HG02588 (cell line): ENCODE data around the gene OBSL1.

Source experiments
- ATAC-seq: cut with Tn5 transposase; IDR thresholded peaks from one replicate; pipeline ENCODE4 v1.9.1; 2021; ENCODE audit warnings: mild to moderate bottlenecking, moderate library complexity; ENCODE audit not compliant: unreplicated experiment

Gene OBSL1

DNA sequence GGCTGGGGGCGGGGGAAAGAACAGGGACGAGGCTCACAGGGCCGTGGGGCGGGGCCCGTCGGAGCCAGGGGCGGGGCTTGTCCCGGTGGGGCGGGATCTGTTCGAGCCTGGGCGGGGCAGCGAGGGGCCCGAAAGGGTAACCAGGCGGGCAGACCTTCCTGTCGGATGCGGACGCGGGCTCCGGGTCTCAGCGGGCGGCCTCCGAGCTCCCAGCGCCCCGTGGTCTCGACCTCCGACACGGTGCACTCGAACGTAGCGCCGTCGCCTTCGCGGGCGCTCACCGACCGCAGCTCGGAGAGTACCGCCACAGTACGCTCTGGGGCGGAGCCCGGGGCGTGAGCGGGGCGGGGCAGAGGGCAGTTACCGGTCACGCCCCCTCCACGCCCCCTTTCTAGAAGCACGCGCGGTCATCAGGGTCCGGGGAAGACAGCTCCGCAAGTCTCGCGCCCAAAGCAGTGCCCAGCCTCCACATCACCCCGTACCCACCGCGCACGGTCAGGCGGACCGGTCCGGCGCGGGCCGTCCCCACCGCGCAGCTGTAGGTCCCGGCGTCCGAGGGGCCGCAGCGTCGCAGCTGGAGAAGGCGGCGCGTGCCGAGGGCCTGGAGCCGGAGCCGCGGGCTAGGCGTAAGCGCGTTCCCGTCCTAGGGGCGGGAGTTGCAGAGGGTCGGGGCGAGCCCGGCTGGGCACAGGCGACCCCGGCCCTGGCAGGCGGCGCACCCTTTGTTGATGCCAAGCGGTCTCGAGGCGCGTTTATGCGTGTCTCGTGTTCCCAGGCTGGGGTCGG is 18.8 kb downstream of the OBSL1 start:
- ATAC-seq, result peak; percentile 82

DNA sequence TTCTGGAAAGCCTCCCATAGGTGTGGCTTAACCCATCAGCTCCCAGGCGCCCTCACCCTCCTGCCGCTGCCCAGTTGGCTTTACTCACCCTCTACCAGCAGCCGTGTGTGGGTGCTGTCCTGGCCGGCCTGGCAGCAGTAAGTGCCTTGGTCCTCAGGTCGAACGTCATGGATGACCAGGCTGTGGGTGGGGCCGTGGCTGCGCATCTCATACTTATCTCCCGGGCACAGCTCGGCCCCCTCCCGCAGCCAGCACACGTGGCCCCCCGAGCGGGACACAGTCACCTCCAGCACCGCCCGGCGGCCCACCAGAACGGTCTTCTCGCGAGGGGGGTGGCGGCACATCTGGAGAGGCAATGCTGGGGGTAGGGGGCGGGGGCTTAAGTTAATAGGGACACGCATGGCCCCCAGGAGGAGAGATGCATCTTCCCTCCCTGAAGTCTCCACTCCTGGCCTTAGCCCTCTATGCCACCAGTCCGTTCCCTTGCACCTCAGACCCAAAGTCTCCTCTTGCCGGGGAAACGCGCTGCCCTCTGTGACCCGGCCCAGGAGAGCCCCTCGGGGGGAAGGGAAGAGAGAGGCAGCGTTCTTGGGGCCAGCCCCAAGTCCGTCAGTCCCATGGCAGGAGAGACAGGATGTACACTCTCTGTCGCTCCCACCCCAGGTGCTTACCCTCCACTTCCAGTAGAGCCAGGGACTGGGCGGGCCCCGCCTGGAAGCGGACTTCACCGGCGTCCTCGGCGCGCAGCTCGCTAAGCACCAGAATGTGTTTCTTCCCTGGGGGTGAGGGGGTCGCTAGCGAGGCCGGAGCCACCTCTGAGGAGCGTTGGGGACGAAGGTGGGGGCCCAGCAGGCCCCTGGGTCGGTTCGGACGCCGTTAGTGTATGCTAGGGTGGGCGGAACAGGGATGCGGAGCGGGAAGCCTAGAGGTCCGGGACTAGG is 19.6 kb downstream of the OBSL1 start:
- peak; percentile 5 for ATAC-seq

DNA sequence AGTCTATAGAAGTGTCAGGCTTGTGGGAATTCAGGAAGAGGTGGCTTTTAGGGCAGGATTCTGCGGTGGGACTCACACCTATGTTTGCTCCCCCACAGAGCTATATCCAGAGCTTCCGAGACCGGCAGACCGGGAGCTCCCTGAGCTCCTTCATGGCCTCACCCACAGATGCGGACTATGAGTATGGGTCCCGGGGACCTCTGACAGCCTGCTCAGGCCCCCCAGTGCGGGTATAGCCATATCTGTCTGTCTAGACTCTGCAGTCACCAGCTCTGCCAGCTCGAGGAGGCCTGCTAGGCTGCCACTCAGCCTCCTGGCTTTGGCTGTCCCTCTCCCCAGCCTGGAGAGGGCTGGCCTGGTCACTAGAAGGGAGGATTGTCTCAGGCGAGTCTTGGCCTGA is 21.7 kb downstream of the OBSL1 start:
- no peak for ATAC-seq

DNA sequence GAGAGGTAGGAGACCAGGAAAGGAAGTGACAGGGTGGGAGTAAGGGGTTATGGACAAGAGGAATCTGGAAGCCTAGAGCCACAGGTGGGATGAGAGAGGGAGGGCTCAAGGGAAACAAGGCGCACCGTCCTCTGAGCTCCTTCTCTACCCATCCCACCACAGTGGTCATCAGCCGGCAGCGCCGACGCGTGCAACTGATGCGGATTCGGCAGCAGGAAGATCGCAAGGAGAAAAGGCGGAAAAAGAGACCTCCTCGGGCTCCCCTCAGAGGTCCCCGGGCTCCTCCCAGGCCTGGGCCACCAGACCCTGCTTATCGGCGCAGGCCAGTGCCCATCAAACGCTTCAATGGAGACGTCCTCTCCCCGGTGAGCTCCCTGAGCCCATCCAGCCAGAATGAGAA is 22.3 kb downstream of the OBSL1 start:
- ATAC-seq, result no peak

DNA sequence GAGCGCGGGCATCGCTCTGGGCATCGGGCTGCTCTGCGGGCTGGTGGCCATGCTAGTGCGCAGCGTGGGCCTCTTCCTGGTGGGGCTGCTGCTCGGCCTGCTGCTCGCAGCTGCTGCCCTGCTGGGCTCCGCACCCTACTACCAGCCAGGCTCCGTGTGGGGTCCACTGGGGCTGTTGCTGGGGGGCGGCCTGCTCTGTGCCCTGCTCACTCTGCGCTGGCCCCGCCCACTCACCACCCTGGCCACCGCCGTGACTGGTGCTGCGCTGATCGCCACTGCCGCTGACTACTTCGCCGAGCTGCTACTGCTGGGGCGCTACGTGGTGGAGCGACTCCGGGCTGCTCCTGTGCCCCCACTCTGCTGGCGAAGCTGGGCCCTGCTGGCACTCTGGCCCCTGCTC is 23.7 kb downstream of the OBSL1 start:
- ATAC-seq, result no peak

DNA sequence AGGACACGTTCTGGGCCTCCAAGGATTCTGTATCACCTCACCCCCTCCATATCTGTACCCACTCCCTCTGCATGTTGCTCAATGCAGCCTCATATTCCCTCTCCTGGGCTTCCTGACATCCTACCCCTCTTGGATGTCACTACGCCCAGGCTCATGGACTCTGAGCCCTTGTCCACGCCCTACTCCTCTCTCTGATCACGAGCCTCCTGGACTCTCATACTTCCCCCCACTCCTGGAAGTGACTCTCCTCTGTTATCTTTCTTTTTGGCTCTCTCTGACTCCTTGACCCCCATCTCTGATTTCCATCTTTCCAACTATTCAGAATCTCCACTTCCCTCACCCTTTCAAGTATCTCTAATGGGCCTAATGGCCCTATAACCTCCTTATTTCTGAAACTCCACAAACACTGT is 25.4 kb downstream of the OBSL1 start:
- ATAC-seq, result no peak

DNA sequence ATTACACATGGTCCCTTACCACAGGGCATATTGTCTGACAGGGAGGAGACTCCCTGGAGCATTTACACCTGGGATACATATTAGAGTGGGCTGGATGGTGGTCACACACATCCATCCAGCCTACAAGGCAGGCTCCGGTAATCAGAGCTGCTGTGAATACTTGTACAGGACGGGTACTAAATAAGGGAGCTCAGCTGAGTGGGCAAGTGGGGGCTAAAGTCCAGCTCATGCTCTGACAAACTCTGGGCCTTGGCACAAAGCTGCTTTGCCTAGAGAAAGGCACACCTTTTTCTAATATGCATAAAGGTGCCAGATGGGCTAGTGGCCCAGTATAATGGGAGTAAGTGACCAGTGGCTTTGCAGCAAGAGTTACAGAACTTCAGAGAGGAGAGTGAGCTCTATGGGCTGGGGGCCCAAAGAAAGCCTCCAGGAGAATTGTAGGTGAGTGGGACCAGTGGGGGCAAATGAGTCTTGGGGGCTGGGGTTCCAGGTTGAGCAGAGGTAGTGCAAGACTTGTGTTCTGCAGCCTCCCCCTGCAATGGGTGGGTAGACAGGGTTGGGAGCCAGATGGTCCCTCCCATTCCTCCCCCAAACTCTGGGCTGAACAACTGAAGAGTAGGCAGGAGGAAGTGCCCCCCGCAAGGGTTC is 25.9 kb downstream of the OBSL1 start:
- ATAC-seq, result no peak

DNA sequence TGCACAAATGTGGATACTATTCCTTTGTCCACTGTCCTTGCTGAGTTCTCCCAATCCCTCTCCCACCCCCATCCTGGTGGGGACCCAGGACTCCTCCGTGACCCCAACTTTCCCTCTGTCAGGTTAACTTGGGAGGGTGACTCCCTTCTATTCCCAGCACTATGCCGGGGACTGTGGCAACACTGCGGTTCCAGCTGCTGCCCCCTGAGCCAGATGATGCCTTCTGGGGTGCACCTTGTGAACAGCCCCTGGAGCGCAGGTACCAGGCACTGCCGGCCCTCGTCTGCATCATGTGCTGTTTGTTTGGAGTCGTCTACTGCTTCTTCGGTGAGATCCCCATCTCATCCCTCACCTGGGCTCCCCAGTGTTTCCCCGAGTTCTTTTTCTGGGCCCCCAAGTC is 26.8 kb downstream of the OBSL1 start:
- no peak for ATAC-seq

DNA sequence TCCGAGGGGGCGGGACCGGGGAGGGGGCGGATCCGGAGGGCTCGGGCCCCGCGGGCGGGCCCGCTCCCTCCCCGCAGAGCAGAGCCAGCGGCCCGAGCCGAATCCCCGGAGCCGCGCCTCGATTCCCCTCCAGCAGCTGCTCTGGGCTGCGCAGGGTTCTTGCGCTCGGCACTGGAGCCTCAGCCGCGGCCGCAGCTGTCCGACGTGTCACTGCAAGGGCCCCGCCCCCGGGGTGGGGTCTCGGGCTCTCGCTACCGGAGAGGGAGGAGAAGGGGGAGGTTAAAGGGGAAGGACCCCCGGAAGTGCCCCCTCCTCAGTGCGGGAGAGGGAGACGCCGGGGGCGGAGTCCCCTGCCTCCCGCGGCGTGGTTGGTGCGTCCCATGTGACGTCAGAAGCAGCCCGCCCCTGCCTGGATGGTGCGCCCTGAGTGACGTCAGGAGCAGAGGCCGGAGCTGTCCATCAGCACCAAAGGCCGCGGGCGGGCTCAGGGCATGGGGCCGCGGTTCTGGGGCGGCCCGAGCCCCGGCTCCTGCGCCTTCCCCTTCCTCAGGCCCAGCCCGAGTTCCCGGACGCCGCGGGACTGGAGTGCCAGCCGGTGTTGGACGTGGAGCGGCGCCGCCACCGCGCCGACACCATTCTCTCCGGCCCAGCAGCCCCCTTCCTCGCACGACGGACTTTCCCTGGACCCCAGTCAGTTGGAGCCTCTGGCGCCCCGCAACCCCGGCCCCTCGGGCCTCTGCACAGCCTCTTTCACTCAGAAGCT is 27.6 kb downstream of the OBSL1 start, which contains the start of the genes CHPF and TMEM198:
TSS of gene CHPF (minus strand) at position 214 of the 763 bp plus-strand sequence. CDS start 271 bp downstream, outside the sequence.
TSS of gene TMEM198 (plus strand) at position 433 of the 763 bp plus-strand sequence. CDS start 700 bp downstream, outside the sequence.
- peak; percentile 79 for ATAC-seq

DNA sequence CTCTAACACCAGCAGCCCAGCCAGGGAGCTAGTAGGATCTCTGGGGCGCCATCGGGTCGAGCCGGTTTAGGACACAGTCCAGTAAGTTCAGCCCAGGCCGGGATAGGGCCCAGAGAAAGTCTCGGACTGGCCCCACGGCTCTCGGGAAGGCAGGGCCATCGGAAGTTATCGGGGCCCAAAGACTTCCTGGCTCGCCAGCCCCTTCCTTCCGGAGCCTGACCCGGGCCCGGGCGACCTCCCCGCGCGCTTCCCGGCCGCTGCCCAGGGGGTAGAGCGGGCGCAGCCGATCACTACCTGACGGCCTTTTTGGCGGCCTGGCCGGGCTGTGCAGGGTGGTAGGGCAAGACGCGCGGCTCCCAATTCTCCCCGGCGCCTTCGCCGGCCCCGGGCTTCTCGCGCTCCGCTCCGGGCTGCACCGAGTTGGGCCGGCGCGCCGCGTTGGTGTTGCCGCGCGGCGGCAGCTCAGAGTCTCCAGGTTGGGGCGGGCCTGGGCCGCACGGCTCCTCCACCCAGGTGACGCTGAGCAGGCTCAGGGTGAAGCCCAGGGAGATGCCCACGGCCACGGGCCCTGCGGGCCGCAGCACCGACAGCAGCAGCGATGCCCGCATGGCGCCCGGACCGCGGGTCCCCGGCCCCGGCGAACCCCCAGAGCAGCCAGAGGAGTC is 28.3 kb downstream of the OBSL1 start:
- peak; percentile 29 for ATAC-seq

DNA sequence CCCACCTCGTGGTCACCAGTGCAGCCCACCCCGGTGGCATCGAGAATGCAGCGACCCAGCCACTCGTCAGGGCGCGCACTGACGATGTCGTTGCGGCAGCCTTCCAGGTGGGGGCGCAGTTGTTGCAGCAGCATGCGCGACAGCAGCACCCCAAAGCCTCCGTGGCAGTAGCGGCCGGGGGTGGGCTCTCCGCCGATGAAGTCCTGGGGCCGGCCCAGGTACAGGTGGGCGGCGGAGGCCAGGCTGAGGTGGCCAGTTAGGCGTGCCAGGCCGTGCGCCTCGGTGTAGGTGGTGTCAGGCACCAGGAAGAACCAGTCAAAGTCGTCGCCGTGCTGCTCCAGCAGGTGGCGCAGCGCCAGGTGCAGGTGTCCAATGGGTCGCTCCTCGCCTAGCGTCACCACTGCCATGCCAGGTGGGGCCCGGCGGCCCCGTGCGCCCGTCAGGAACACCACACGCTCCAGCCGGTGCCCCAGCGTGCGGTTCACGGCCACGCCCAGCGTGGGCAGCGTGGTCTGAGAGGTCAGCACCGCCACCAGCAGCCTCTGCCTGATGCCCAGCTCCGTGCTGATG is 29.6 kb downstream of the OBSL1 start:
- peak; percentile 44 for ATAC-seq

DNA sequence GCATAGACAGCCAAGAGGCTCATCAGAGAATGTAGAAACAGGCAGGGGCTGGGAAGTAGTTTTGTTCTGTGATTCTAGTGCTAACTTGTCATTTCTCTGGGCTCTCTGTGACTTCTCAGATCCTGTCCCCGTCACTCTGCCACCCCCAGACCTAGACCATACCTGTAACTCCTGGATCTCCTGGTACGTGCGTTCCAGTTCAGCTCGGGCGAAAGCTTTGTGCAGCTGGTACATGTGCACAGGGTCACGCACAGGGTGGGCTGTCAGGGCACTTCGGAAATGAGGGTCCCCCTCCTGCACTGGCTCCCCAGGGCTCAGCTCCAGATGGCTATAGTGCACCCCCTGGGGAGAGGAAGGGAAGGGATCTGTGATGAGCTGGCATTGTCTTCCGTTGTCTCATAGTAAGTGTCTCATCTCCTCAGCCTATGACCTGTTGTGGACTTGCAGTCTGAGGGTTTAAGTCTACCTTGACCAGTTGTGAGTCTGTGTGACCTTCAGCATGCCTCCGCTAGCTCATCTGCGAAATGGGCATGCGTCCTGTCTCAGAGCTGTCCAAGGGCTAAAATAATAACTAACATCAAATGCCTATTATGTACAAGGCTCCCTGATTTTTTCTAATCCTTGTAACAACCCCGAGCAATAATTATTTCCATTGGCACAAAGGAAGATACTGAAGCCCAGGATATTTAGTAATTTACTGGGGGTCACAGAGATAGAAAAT is 30.4 kb downstream of the OBSL1 start:
- ATAC-seq, result no peak

DNA sequence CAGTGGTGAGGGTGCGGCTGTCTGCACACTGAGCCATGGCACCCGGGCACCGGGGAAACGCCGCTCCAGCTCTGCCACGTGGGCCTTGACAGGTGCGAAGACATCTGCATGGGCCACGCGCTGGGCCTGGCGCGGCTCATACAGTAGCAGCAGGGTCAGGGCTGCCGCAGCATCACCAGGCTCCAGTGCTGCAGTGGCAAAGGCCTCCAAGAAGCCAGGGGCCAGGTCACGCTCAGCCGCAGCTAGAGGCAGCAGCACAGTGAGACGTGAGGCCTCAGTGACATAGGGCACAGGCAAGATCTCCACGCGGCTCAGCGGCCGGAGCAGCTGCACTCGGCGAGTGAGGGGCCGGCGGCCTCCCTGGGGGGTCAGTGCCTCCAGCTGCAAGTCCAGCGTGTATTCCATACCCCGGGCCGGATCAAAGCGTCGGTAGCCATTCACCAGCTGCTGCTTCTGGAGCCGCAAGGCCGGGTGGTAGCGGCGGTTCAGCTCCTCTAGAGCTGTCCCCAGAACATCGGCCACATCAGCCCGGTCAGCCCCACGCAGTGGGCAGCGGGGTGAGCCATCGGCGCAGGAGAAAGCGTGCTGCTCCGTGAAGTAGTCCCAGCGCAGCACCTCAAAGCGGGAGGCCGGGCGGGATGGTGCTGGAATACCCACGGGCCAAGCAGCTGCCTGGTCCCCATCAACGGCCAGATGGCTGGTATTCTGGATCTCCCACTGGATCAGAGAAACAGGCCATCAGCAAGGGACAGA is 31.2 kb downstream of the OBSL1 start:
- ATAC-seq, result no peak

DNA sequence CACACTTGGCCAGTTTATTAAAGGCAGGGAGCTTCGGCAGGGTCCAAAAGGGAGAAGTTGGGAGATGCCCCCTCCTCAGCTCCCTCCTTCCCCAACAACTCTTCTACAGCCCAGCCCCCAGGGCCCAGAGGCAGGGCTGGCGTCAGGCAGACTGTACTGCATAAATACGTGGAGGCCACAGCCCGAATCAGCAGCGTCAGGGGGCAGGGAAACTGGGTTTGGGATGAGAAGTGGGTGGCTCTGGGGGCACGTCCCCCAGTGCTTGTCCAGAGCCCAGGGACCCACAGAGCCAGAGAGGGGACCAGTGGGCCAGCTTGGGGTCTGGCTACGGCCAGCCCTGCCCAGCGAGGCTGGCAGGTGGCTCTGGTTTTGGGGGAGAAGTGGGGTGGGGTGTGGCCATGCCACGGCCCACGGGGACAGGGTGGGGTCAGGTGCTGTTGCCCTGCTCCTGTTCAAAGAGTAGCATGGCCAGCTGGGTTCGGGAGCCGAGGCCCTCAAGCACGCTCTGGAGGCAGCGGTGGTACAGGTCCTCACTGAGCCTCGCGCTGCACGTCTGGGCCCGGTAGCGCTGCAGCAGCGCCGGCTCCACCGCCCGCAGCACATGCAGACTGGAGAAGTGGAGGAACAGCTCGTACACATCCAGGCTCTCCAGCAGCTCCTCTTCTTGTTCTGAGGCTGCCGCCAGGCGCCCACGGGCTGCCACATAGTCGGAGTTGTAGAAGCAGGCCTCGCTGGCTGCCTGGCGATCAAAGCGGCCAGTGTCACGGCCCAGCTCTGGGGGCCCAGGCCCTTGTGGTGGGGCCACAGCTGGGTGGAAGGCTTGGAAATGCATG is 32.2 kb downstream of the OBSL1 start:
- no peak for ATAC-seq

DNA sequence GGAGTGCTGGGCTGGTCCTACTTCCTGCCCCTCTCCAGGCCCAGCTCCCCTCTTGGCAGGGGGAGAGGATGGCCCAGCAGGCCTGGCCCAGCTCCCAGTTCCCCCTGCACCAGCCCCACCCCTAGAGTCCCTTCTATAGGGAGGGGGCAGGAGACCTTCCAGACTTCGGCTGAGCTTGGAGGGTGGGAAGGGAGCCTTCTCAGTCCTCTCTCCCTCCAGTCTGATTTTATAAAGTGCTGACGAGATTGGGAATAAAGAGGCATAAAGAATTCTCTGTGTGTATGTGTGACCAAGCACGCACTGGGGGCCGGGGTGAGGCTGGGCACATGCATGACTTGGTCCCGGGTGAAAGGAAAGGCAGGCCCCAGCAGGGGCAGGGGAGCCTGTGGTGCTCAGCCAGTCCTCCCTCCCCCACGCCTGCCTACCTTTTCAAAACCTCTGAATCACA is 32.8 kb downstream of the OBSL1 start:
- ATAC-seq, result no peak

DNA sequence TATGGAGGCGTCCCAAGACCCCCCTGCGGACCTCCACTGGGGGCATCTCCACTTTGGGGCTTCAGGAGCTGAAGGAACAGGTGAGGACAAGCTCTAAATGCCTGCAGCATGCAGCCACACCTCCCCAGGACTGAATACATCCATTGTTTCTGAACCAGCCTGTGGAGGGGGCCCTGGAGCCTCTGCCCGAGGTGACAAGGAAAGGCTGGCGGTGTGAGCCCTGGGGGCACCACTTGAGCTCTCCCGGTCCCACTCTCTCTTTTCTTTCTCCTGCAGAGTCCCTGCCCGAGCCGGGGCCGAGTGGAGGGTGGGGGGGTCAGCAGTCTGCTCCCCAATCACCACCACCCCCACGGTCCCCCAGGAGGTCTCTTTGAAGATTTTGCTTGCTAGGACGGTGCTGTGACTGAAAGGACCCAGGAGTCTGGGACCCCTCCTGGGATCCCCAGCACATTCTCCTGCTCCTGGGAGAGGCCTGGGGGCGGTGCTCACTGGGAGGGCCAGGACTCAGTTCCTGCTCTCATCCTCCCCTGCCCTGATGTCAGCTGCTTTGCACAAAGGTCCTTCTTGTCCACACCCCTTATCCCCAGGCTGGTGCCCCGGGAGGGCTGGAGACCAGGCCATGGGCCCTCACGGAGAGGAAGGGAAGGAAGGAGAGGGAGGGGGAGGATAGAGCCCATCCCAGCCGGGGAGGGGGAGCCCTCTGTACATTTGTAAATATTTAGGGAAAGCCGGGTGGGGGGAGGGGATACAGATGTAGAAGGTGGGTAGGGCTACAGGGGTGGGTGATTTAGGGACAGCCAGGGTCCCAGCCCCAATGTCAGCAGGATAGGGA is 33.5 kb downstream of the OBSL1 start:
- no peak for ATAC-seq
